ENCODE results near the gene TLDC2. TPM values are rescaled to one million over a fixed set of nuclear protein-coding genes. Genes with fewer than 3 reads are reported as not detected.
"Not testable (repeated sequence)": the region's sequence is repeated elsewhere in the genome, so short reads cannot be mapped to it uniquely, and the experiment has no call there.

The TLDC2 gene
- total and polyA plus RNA-seq, 2 experiments from 2014 or later, result 0.24 to 0.32 TPM

DNA sequence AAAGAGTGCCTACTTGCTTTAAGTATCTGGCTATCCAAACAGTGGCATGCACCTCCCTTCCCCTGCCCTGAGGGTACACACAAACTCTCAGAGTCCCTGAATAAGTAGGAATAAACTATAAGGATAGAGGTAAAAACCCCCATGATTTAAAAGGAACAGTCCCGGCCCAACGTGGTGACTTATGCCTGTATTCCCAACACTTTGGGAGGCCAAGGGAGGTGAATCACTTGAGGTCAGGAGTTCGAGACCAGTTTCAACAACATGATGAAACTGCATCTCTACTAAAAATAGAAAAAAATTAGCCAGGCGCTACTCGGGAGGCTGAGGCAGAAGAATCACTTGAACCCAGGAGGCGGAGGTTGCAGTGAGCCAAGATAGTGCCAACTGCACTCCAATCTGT, 53.4 kb downstream of the TLDC2 start:
- TF ChIP-seq EZH2phosphoT487 (IDR thresholded peaks at IDR 0.05; ENCODE audit: insufficient read depth, low read depth) (no peak), EZH2 (IDR thresholded peaks at IDR 0.05; ENCODE audit: insufficient read depth, poor library complexity, severe bottlenecking) (no peak)
- Histone ChIP-seq H3K79me2 (ENCODE audit: insufficient read depth) (no peaks in the 10 kb centered on the region), H3K27ac (no peak overlapping the region), H3K27me3 (replicated peaks; ENCODE audit: insufficient read depth) (no peaks in the 10 kb centered on the region), H3K4me3 (no peak overlapping the region), H3K9me2 (ENCODE audit: insufficient read depth) (no peaks in the 10 kb centered on the region), H2AFZ (no peak overlapping the region), H3K36me3 (ENCODE audit: low read depth) (no peaks in the 10 kb centered on the region), H3K4me1 (ENCODE audit: insufficient read depth) (0 out of 2 replicates have a peak, but pooled peaks cover 11% of the 10 kb centered on the region), H3K9ac (no peak overlapping the region), H3K9me3 (ENCODE audit: low read depth) (no peaks in the 10 kb centered on the region), H3F3A (ENCODE audit: insufficient read depth) (peaks cover 5% of the 10 kb centered on the region), H3K4me2 (ENCODE audit: unreplicated experiment) (no peak overlapping the region), H4K20me1 (ENCODE audit: insufficient read depth) (no peaks in the 10 kb centered on the region)
- WGBS, 2 experiments (ENCODE audit: low coverage in 1 of 2, low lambda C conversion rate in 2 of 2, missing lambda C conversion rate in 2 of 2), result 33 to 38% methylated on average over 6 of the region's 6 CpGs
- peak; percentile 70 for DNase-seq
- in situ Hi-C loops (cut with MboI), result no loop called here

DNA sequence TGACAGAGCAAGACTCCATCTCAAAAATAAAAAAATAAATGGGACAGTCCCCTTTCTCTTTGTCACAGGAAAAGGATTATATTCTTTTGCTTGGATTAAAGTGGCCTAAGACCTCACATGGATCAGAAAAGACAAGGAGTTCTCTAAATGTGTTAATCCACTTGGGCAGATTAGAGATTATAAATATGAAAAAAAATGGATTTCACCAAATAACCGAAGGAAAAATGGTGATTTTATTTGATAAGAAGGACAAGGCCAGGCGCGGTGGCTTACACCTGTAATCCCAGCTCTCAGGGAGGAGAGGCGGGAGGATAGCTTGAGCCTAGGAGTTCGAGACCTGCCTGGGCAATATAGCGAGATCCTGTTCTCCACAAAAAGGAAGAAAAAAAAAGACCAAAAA, 53.8 kb downstream of the TLDC2 start:
- Histone ChIP-seq H3K4me2 (ENCODE audit: unreplicated experiment) (no peak overlapping the region), H3K36me3 (ENCODE audit: low read depth) (no peaks in the 10 kb centered on the region), H3K9me2 (ENCODE audit: insufficient read depth) (no peaks in the 10 kb centered on the region), H3K79me2 (ENCODE audit: insufficient read depth) (no peaks in the 10 kb centered on the region), H3K27me3 (replicated peaks; ENCODE audit: insufficient read depth) (no peaks in the 10 kb centered on the region), H3K9me3 (ENCODE audit: low read depth) (no peaks in the 10 kb centered on the region), H3K4me3 (no peak overlapping the region), H3K27ac (no peak overlapping the region), H4K20me1 (ENCODE audit: insufficient read depth) (no peaks in the 10 kb centered on the region), H3K9ac (no peak overlapping the region), H2AFZ (no peak overlapping the region), H3F3A (ENCODE audit: insufficient read depth) (peaks cover 5% of the 10 kb centered on the region), H3K4me1 (ENCODE audit: insufficient read depth) (0 out of 2 replicates have a peak, but pooled peaks cover 11% of the 10 kb centered on the region)
- DNase-seq, result no peak
- in situ Hi-C loops (cut with MboI), result no loop called here
- TF ChIP-seq EZH2phosphoT487 (IDR thresholded peaks at IDR 0.05; ENCODE audit: insufficient read depth, low read depth) (no peak), EZH2 (IDR thresholded peaks at IDR 0.05; ENCODE audit: insufficient read depth, poor library complexity, severe bottlenecking) (no peak)
- 97% methylated on average over 6 of the region's 6 CpGs for WGBS, 2 experiments (ENCODE audit: low coverage in 1 of 2, low lambda C conversion rate in 2 of 2, missing lambda C conversion rate in 2 of 2)

DNA sequence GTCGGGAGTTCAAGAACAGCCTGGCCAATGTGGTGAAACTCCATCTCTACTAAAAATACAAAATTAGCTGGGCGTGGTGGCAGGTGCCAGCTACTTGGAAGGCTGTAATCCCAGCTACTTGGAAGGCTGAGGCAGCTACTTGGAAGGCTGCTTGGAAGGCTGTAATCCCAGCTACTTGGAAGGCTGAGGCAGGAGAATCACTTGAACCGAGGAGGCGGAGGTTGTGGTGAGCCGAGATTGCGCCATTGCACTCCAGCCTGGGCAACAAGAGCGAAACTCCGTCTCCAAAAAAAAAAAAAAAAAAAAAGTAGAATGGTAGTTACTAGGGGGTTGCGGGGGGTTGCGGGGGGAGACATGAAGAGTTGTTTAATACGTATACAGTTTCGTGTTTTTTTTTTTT, 56.1 kb downstream of the TLDC2 start:
- H3K9ac ChIP-seq; H3K79me2 ChIP-seq (ENCODE audit: insufficient read depth); H3K27me3 ChIP-seq (replicated peaks; ENCODE audit: insufficient read depth); in situ Hi-C loops (cut with MboI); H3K36me3 ChIP-seq (ENCODE audit: low read depth); DNase-seq; H3K9me2 ChIP-seq (ENCODE audit: insufficient read depth); H3K4me3 ChIP-seq; H4K20me1 ChIP-seq (ENCODE audit: insufficient read depth); H3K27ac ChIP-seq; H3K4me2 ChIP-seq (ENCODE audit: unreplicated experiment); H3K9me3 ChIP-seq (ENCODE audit: low read depth); H3F3A ChIP-seq (ENCODE audit: insufficient read depth); H2AFZ ChIP-seq: not testable (repeated sequence)
- H3K4me1 ChIP-seq (ENCODE audit: insufficient read depth), result 0 out of 2 replicates have a peak, but pooled peaks cover 11% of the 10 kb centered on the region
- WGBS, 2 experiments (ENCODE audit: low coverage in 1 of 2, low lambda C conversion rate in 2 of 2, missing lambda C conversion rate in 2 of 2), result 85 to 88% methylated on average over 12 of the region's 12 CpGs

DNA sequence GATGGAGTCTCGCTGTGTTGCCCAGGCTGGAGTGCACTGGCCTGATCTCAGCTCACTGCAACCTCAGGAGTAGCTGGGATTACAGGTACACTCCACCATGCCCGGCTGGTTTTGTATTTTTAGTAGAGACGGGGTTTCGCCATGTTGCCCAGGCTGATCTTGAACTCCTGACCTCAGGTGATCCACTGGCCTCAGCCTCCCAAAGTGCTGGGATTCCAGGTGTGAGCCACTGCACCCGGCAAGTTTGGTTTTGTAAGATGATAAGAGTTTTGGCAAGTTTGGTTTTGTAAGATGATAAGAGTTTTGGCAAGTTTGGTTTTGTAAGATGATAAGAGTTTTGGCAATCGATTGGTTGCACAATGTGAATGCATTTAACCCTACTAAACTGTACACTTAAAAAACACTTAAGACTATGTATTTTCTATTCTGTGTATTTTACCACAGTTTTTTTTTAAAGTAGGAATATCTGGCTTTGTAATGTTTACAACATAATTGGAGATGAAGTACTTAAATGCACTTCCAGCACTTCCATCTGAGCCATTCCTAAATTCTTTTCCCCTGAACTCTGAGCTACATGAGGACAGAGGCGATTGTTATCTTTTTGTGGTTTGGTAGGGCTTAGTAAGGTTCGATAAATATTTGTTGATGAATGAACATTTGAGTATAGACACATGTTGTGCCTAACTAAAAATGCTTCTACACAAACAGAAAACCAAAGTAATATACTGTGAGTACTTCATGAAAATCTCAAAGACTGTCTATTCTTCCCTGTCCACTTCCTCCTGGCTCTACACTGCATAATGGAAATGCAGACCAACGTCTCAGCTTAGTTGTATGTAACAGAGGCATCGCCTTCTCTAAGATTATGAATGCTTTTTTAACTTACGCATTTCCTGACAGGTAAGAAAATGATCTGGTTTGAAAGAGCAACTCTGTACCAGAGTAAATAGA, 56.8 kb downstream of the TLDC2 start:
- no peak overlapping the region for H3K4me3 ChIP-seq
- no peak overlapping the region for H3K4me2 ChIP-seq (ENCODE audit: unreplicated experiment)
- H3K9me3 ChIP-seq (ENCODE audit: low read depth), result no peaks in the 10 kb centered on the region
- TF ChIP-seq EZH2phosphoT487 (IDR thresholded peaks at IDR 0.05; ENCODE audit: insufficient read depth, low read depth), result no peak
- TF ChIP-seq EZH2 (IDR thresholded peaks at IDR 0.05; ENCODE audit: insufficient read depth, poor library complexity, severe bottlenecking), result no peak
- 0 out of 2 replicates have a peak, but pooled peaks cover 11% of the 10 kb centered on the region for H3K4me1 ChIP-seq (ENCODE audit: insufficient read depth)
- H3K9me2 ChIP-seq (ENCODE audit: insufficient read depth), result no peaks in the 10 kb centered on the region
- H4K20me1 ChIP-seq (ENCODE audit: insufficient read depth), result no peaks in the 10 kb centered on the region
- H3K36me3 ChIP-seq (ENCODE audit: low read depth), result no peaks in the 10 kb centered on the region
- no peaks in the 10 kb centered on the region for H3K79me2 ChIP-seq (ENCODE audit: insufficient read depth)
- H2AFZ ChIP-seq, result no peak overlapping the region
- peaks cover 5% of the 10 kb centered on the region for H3F3A ChIP-seq (ENCODE audit: insufficient read depth)
- H3K9ac ChIP-seq, result no peak overlapping the region
- peak; percentile 19 for DNase-seq
- no peak overlapping the region for H3K27ac ChIP-seq
- 83 to 84% methylated on average over 11 of the region's 11 CpGs for WGBS, 2 experiments (ENCODE audit: low coverage in 1 of 2, low lambda C conversion rate in 2 of 2, missing lambda C conversion rate in 2 of 2)
- in situ Hi-C loops (cut with MboI), result no loop called here
- no peaks in the 10 kb centered on the region for H3K27me3 ChIP-seq (replicated peaks; ENCODE audit: insufficient read depth)

DNA sequence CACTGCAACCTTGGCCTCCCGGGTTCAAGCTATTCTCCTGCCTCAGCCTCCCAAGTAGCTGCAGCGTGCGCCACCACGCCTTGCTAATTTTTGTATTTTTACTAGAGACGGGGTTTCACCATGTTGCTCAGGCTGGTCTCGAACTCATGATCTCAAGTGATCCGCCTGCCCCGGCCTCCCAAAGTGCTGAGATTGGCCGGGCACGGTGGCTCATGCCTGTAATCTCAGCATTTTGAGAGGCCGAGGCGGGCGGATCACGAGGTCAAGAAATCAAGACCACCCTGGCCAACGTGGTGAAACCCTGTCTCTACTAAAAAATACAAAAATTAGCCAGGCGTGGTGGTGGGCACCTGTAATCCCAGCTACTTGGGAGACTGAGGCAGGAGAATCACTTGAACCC, 57.6 kb downstream of the TLDC2 start:
- H2AFZ ChIP-seq; H3K4me2 ChIP-seq (ENCODE audit: unreplicated experiment); H3K9me2 ChIP-seq (ENCODE audit: insufficient read depth); in situ Hi-C loops (cut with MboI); H3F3A ChIP-seq (ENCODE audit: insufficient read depth); H3K27me3 ChIP-seq (replicated peaks; ENCODE audit: insufficient read depth); H3K36me3 ChIP-seq (ENCODE audit: low read depth); H3K9ac ChIP-seq; H4K20me1 ChIP-seq (ENCODE audit: insufficient read depth); H3K4me3 ChIP-seq; H3K27ac ChIP-seq; H3K79me2 ChIP-seq (ENCODE audit: insufficient read depth); H3K9me3 ChIP-seq (ENCODE audit: low read depth); DNase-seq: not testable (repeated sequence)
- 94% methylated on average over 16 of the region's 16 CpGs for WGBS, 2 experiments (ENCODE audit: low coverage in 1 of 2, low lambda C conversion rate in 2 of 2, missing lambda C conversion rate in 2 of 2)
- H3K4me1 ChIP-seq (ENCODE audit: insufficient read depth), result 0 out of 2 replicates have a peak, but pooled peaks cover 11% of the 10 kb centered on the region

Data from GM23248 (cell line).